Measurements from ENCODE around the gene TMEM9. TPM values are rescaled to one million over a fixed set of nuclear protein-coding genes. Genes with fewer than 3 reads are reported as not detected.

Gene TMEM9
- total RNA-seq, 1 donor from 2014 or later, result 126 TPM

DNA sequence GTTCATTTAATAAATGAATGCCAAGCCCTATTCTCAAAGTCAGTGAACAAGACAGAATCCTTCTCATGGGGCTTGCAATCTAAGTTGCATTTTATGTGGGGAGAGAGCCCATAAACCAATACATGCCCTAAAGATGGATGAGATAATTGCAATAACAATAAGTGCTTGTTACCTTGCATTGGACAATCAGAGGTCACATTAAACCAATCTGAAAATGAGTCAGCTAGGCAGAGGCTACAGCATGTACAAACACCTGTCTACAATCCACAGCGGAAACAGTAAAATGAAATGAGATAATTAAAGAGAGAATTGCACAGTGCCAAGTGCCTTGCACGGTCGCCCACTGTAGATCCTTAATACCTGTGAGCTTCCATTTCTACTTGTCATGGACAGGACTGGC is 28.9 kb upstream of the TMEM9 start:
- TF ChIP-seq, protein P1, sequence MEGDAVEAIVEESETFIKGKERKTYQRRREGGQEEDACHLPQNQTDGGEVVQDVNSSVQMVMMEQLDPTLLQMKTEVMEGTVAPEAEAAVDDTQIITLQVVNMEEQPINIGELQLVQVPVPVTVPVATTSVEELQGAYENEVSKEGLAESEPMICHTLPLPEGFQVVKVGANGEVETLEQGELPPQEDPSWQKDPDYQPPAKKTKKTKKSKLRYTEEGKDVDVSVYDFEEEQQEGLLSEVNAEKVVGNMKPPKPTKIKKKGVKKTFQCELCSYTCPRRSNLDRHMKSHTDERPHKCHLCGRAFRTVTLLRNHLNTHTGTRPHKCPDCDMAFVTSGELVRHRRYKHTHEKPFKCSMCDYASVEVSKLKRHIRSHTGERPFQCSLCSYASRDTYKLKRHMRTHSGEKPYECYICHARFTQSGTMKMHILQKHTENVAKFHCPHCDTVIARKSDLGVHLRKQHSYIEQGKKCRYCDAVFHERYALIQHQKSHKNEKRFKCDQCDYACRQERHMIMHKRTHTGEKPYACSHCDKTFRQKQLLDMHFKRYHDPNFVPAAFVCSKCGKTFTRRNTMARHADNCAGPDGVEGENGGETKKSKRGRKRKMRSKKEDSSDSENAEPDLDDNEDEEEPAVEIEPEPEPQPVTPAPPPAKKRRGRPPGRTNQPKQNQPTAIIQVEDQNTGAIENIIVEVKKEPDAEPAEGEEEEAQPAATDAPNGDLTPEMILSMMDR (conservative IDR thresholded peaks at IDR 0.05; ENCODE audit: low read depth, low read length), result no peak
- H3K4me3 ChIP-seq (ENCODE audit: low read depth, low read length), result no peak overlapping the region
- no peak for DNase-seq (ENCODE audit: low read depth)

DNA sequence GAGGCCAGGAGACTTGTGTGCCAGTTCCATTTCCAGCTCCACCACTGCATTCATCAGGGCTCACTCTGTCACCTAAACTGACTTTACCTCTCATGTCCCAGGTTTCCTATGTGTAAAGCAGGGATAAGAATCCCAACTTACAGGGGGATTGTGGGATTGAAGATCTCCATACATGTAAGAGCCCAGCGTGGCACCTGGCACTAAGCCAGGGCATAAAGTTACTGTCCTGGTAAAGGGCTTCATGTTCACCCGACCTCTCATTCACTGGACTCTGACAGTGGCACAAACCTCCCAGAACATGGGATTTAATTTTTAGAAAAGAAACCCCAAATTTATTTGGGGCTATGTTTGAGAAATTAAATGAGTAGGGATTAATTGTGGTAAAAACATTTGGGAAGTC is 27.5 kb upstream of the TMEM9 start:
- DNase-seq (ENCODE audit: low read depth), result no peak
- TF ChIP-seq, protein P1 (conservative IDR thresholded peaks at IDR 0.05; ENCODE audit: low read depth, low read length), result no peak
- no peak overlapping the region for H3K4me3 ChIP-seq (ENCODE audit: low read depth, low read length)

DNA sequence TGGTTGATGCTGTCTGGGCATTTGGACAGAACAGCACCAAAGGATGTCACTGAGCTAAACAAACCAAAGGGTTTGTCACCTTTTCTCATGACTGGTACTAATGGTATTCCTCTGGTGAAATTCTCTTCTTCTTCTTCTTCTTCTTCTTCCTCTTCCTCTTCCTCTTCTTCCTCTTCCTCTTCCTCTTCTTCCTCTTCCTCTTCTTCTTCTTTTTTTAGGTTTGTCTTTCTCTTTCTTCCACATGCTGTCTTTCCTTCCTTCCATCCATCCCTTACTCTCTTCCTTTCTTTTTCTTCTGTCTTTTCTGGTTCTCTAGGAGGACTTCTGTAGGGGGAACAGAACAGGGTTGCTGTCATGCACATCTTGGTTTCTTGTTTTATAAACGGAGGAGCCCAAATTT is 27.0 kb upstream of the TMEM9 start:
- no peak for DNase-seq (ENCODE audit: low read depth)
- H3K4me3 ChIP-seq (ENCODE audit: low read depth, low read length), result no peak overlapping the region
- TF ChIP-seq, protein P1 (conservative IDR thresholded peaks at IDR 0.05; ENCODE audit: low read depth, low read length), result no peak

DNA sequence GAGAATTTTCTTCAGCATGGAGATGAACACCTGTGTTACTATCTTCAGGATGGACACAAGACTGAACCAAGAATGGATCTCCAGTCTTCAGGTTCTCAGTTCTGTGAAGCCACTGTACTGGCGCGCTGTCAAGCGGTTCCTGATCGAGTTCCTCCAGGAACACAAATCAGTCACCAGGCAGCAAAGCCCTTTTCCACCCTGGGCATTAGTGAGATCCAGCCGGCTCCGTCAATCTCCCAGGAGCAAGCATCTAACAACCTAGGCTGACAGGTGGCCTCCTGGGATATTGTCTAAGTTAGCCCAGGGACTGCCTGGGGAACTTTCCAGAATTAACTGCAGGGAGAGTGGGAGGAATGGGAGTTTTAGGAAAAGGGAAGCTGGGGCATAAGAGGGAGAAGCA is 26.6 kb upstream of the TMEM9 start:
- DNase-seq (ENCODE audit: low read depth), result no peak
- no peak overlapping the region for H3K4me3 ChIP-seq (ENCODE audit: low read depth, low read length)
- TF ChIP-seq, protein P1 (conservative IDR thresholded peaks at IDR 0.05; ENCODE audit: low read depth, low read length), result no peak

DNA sequence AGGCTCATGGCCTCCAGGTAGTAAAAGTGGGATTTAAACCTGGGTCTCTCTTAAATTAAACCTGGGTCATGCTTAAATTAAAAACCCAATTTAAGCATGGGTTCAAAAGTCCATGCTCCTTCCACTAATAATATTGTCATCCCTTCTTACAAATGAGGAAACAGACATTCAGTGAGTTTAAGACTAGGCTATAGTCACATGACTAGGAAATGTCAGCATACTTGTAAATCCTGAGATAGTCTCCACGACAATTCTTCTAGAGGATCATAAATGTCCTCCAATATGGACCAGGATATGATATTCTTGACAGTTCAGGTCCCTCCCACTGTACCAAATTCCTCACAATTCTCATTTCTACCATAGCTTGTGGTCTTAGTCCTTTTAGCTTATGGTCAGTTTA is 25.9 kb upstream of the TMEM9 start:
- H3K4me3 ChIP-seq (ENCODE audit: low read depth, low read length), result no peak overlapping the region
- no peak for DNase-seq (ENCODE audit: low read depth)
- TF ChIP-seq, protein P1 (conservative IDR thresholded peaks at IDR 0.05; ENCODE audit: low read depth, low read length), result no peak

DNA sequence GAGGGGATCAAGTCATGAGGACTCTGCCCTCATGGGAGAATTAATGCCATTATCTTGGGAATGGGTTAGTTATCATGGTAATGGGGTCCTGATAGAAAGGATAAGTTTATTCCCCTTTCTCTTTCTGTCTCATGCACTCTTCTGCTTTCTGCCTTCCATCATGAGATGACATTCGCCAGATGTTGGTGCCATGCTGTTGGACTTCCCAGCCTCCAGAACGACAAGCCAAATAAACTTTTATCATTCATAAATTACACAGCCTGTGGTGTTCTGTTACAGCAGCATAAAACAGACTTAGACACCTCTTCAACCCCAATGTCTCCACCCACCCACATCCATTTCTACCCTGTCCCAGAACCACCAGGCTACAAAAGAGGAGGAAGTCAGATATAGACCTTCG is 24.4 kb upstream of the TMEM9 start:
- TF ChIP-seq, protein P1 (conservative IDR thresholded peaks at IDR 0.05; ENCODE audit: low read depth, low read length), result no peak

DNA sequence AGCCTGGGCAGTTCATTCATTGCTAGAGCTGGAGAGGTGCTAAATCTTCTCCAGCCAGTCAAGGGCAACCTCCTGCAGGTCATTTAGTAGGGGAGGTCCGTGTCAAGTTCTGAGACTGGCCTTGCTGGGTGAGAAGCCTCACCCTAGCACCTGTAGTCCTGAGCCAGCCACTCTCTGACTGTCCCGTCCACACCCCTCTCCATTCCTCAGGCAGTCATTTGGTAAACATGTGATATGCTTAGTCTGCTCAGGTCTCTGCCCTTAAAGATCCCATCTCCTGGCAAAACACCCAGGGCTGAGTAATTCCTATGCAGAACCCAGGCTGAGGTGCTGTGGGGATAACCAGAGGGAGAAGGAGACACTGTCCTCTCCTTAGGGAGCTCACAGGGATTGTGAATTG is 22.7 kb upstream of the TMEM9 start:
- H3K4me3 ChIP-seq (ENCODE audit: low read depth, low read length), result no peak overlapping the region
- no peak for DNase-seq (ENCODE audit: low read depth)
- TF ChIP-seq, protein P1 (conservative IDR thresholded peaks at IDR 0.05; ENCODE audit: low read depth, low read length), result no peak

More for the DNA sequence above, 24.4 kb upstream of the TMEM9 start:
- no peak for DNase-seq (ENCODE audit: low read depth)
- H3K4me3 ChIP-seq (ENCODE audit: low read depth, low read length), result no peak overlapping the region
